GM10847 (cell line): ENCODE results near the gene BACH2.

ENCODE experiments used
- POLR2A ChIP-seq: IDR thresholded peaks from 2 replicates; pipeline ENCODE4 v1.6.1; 2011; ENCODE audit not compliant: insufficient read length; ENCODE audit errors: extremely low read depth

BACH2 gene

GRCh38 chr6:90296341-90297114 lies at the start of gene BACH2:
TSS of gene BACH2 (minus strand) at chr6:90296843. CDS start at chr6:90008844, 287,999 bp downstream.
- TF ChIP-seq POLR2A, result no peak

- no peak for TF ChIP-seq POLR2A
Measured at GRCh38 chr6:90343576-90343975, 46.9 kb upstream of the BACH2 start.

- no peak for TF ChIP-seq POLR2A
Measured at GRCh38 chr6:90338409-90338808, 41.8 kb upstream of the BACH2 start.

- TF ChIP-seq POLR2A, result no peak
Measured at GRCh38 chr6:90336388-90336947, 39.8 kb upstream of the BACH2 start.

- TF ChIP-seq POLR2A, result no peak
Measured at GRCh38 chr6:90333928-90334327, 37.3 kb upstream of the BACH2 start.

GRCh38 chr6:90329386-90330077 lies 32.9 kb upstream of the BACH2 start:
- TF ChIP-seq POLR2A, result no peak

GRCh38 chr6:90328004-90328403 lies 31.4 kb upstream of the BACH2 start:
- no peak for TF ChIP-seq POLR2A

GRCh38 chr6:90326404-90327057 lies 29.9 kb upstream of the BACH2 start:
- no peak for TF ChIP-seq POLR2A

- TF ChIP-seq POLR2A, result no peak
Measured at GRCh38 chr6:90323706-90324105, 27.1 kb upstream of the BACH2 start.

GRCh38 chr6:90322976-90323474 lies 26.4 kb upstream of the BACH2 start:
- no peak for TF ChIP-seq POLR2A

GRCh38 chr6:90319979-90320685 lies 23.5 kb upstream of the BACH2 start:
- TF ChIP-seq POLR2A, result no peak

GRCh38 chr6:90319044-90319443 lies 22.4 kb upstream of the BACH2 start:
- TF ChIP-seq POLR2A, result no peak

GRCh38 chr6:90315986-90316385 lies 19.3 kb upstream of the BACH2 start:
- no peak for TF ChIP-seq POLR2A

- TF ChIP-seq POLR2A, result no peak
Measured at GRCh38 chr6:90315354-90315950, 18.8 kb upstream of the BACH2 start.
